T-helper 2 cell treated with Interferon-gamma antibody and Interleukin-4, amounts not matched to agents 5 μg/mL and 100 μg/mL, for 36 hours (primary cell): ENCODE measurements around the gene RPTOR.
A peak's percentile ranks its signal among the peaks of the same experiment; 100 is the strongest.

Experiments used
- DNase-seq: peaks from one replicate; pipeline ENCODE4 v3.0.0; 2021; ENCODE audit warnings: low spot score
- H3K27ac Mint-ChIP-seq: one replicate; pipeline ENCODE4 v1.8.0; 2021; ENCODE audit warnings: mild to moderate bottlenecking, mixed read lengths
- H3K27me3 Mint-ChIP-seq: one replicate; pipeline ENCODE4 v1.8.0; 2021; ENCODE audit warnings: low read depth, mixed read lengths
- H3K36me3 Mint-ChIP-seq: one replicate; pipeline ENCODE4 v1.8.0; 2021; ENCODE audit warnings: low read depth, mixed read lengths
- H3K4me1 Mint-ChIP-seq: one replicate; pipeline ENCODE4 v1.8.0; 2021; ENCODE audit warnings: low read depth, mixed read lengths
- H3K4me3 Mint-ChIP-seq: one replicate; pipeline ENCODE4 v1.8.0; 2022; ENCODE audit warnings: mild to moderate bottlenecking, moderate library complexity, mixed read lengths
- H3K9me3 Mint-ChIP-seq: one replicate; pipeline ENCODE4 v1.8.0; 2021; ENCODE audit warnings: mixed read lengths

Gene RPTOR

GRCh38 chr17:80679816-80680215 lies 135.2 kb downstream of the RPTOR start:
- peak overlapping the region; percentile 90 for H3K27ac Mint-ChIP-seq
- no peak for DNase-seq
- peak overlapping the region; percentile 68 for H3K4me3 Mint-ChIP-seq
- no peaks in the 10 kb centered on the region for H3K27me3 Mint-ChIP-seq
- peaks cover 49% of the 10 kb centered on the region for H3K4me1 Mint-ChIP-seq
- H3K36me3 Mint-ChIP-seq: peaks cover 25% of the 10 kb centered on the region
- no peaks in the 10 kb centered on the region for H3K9me3 Mint-ChIP-seq

- peaks cover 40% of the 10 kb centered on the region for H3K4me1 Mint-ChIP-seq
- no peaks in the 10 kb centered on the region for H3K9me3 Mint-ChIP-seq
- H3K36me3 Mint-ChIP-seq: peaks cover 22% of the 10 kb centered on the region
- DNase-seq: no peak
- H3K4me3 Mint-ChIP-seq: no peak overlapping the region
- H3K27me3 Mint-ChIP-seq: no peaks in the 10 kb centered on the region
- no peak overlapping the region for H3K27ac Mint-ChIP-seq
Observed at GRCh38 chr17:80681215-80681614, 136.6 kb downstream of the RPTOR start.

GRCh38 chr17:80682372-80682771 lies 137.7 kb downstream of the RPTOR start:
- Mint-ChIP-seq H3K9me3 (no peaks in the 10 kb centered on the region), H3K4me3 (no peak overlapping the region), H3K4me1 (peaks cover 37% of the 10 kb centered on the region), H3K36me3 (peaks cover 22% of the 10 kb centered on the region), H3K27ac (peak overlapping the region; percentile 52), H3K27me3 (no peaks in the 10 kb centered on the region)
- no peak for DNase-seq

GRCh38 chr17:80683625-80684104 lies 139.0 kb downstream of the RPTOR start:
- Mint-ChIP-seq H3K9me3 (no peaks in the 10 kb centered on the region), H3K4me1 (peaks cover 25% of the 10 kb centered on the region), H3K27me3 (no peaks in the 10 kb centered on the region), H3K27ac (no peak overlapping the region), H3K36me3 (peaks cover 16% of the 10 kb centered on the region), H3K4me3 (no peak overlapping the region)
- no peak for DNase-seq

- Mint-ChIP-seq H3K9me3 (no peaks in the 10 kb centered on the region), H3K4me3 (no peak overlapping the region), H3K36me3 (peaks cover 18% of the 10 kb centered on the region), H3K4me1 (peaks cover 24% of the 10 kb centered on the region), H3K27ac (no peak overlapping the region), H3K27me3 (no peaks in the 10 kb centered on the region)
- no peak for DNase-seq
Observed at GRCh38 chr17:80687839-80688238, 143.2 kb downstream of the RPTOR start.

GRCh38 chr17:80689129-80689619 lies 144.5 kb downstream of the RPTOR start:
- H3K4me1 Mint-ChIP-seq: peaks cover 23% of the 10 kb centered on the region
- peaks cover 11% of the 10 kb centered on the region for H3K36me3 Mint-ChIP-seq
- no peak overlapping the region for H3K27ac Mint-ChIP-seq
- no peaks in the 10 kb centered on the region for H3K27me3 Mint-ChIP-seq
- no peak for DNase-seq
- H3K9me3 Mint-ChIP-seq: no peaks in the 10 kb centered on the region
- no peak overlapping the region for H3K4me3 Mint-ChIP-seq

- Mint-ChIP-seq H3K36me3 (peaks cover 7% of the 10 kb centered on the region), H3K9me3 (no peaks in the 10 kb centered on the region), H3K4me1 (peaks cover 43% of the 10 kb centered on the region), H3K4me3 (no peak overlapping the region), H3K27me3 (no peaks in the 10 kb centered on the region), H3K27ac (no peak overlapping the region)
- DNase-seq: no peak
Observed at GRCh38 chr17:80691784-80692183, 147.1 kb downstream of the RPTOR start.

GRCh38 chr17:80692931-80693467 lies 148.4 kb downstream of the RPTOR start:
- Mint-ChIP-seq H3K27ac (peak overlapping the region; percentile 23), H3K36me3 (peaks cover 8% of the 10 kb centered on the region), H3K9me3 (no peaks in the 10 kb centered on the region), H3K4me3 (no peak overlapping the region), H3K4me1 (peaks cover 46% of the 10 kb centered on the region), H3K27me3 (no peaks in the 10 kb centered on the region)
- no peak for DNase-seq

GRCh38 chr17:80693511-80693910 lies 148.9 kb downstream of the RPTOR start:
- H3K36me3 Mint-ChIP-seq: peaks cover 9% of the 10 kb centered on the region
- H3K9me3 Mint-ChIP-seq: no peaks in the 10 kb centered on the region
- peaks cover 47% of the 10 kb centered on the region for H3K4me1 Mint-ChIP-seq
- no peak overlapping the region for H3K4me3 Mint-ChIP-seq
- no peaks in the 10 kb centered on the region for H3K27me3 Mint-ChIP-seq
- peak overlapping the region; percentile 23 for H3K27ac Mint-ChIP-seq
- no peak for DNase-seq

GRCh38 chr17:80694085-80694991 lies 149.7 kb downstream of the RPTOR start:
- Mint-ChIP-seq H3K4me3 (no peak overlapping the region), H3K27me3 (no peaks in the 10 kb centered on the region), H3K9me3 (no peaks in the 10 kb centered on the region), H3K4me1 (peaks cover 47% of the 10 kb centered on the region), H3K36me3 (peaks cover 10% of the 10 kb centered on the region), H3K27ac (peak overlapping the region; percentile 58)
- DNase-seq: no peak

- DNase-seq: peak; percentile 35
- Mint-ChIP-seq H3K4me1 (peaks cover 49% of the 10 kb centered on the region), H3K27me3 (no peaks in the 10 kb centered on the region), H3K27ac (peak overlapping the region; percentile 58), H3K36me3 (peaks cover 14% of the 10 kb centered on the region), H3K9me3 (peaks cover 6% of the 10 kb centered on the region), H3K4me3 (peak overlapping the region; percentile 14)
Observed at GRCh38 chr17:80694992-80695912, 150.6 kb downstream of the RPTOR start.

- H3K27me3 Mint-ChIP-seq: no peaks in the 10 kb centered on the region
- DNase-seq: no peak
- peaks cover 13% of the 10 kb centered on the region for H3K9me3 Mint-ChIP-seq
- peak overlapping the region; percentile 31 for H3K27ac Mint-ChIP-seq
- H3K4me3 Mint-ChIP-seq: no peak overlapping the region
- H3K4me1 Mint-ChIP-seq: peaks cover 44% of the 10 kb centered on the region
- H3K36me3 Mint-ChIP-seq: peaks cover 20% of the 10 kb centered on the region
Observed at GRCh38 chr17:80695979-80696378, 151.3 kb downstream of the RPTOR start.

- Mint-ChIP-seq H3K4me3 (no peak overlapping the region), H3K27ac (no peak overlapping the region)
Observed at GRCh38 chr17:80696456-80696855, 151.8 kb downstream of the RPTOR start.

More at GRCh38 chr17:80696456-80696855, 151.8 kb downstream of the RPTOR start:
- no peak for DNase-seq
- peaks cover 39% of the 10 kb centered on the region for H3K4me1 Mint-ChIP-seq
- peaks cover 17% of the 10 kb centered on the region for H3K9me3 Mint-ChIP-seq
- no peaks in the 10 kb centered on the region for H3K27me3 Mint-ChIP-seq
- peaks cover 21% of the 10 kb centered on the region for H3K36me3 Mint-ChIP-seq
